Stimulated activated CD8-positive, alpha-beta memory T cell treated with anti-CD3 and anti-CD28 coated beads, Interleukin-7, amount 100 ng/mL, for 24 hours (primary cell): ENCODE measurements around the gene MYH10.

ENCODE experiments used
- DNase-seq: peaks from one replicate; pipeline ENCODE4 v3.0.0-alpha.2; 2020; ENCODE audit warnings: low read depth

MYH10 gene

GRCh38 chr17:8494506-8495111, 135.9 kb downstream of the MYH10 start:
- no peak for DNase-seq

GRCh38 chr17:8494021-8494420, 136.5 kb downstream of the MYH10 start:
- no peak for DNase-seq

GRCh38 chr17:8492121-8492520, 138.4 kb downstream of the MYH10 start:
- no peak for DNase-seq

- DNase-seq = no peak
Observed at GRCh38 chr17:8490256-8491023, 140.1 kb downstream of the MYH10 start.

- no peak for DNase-seq
Observed at GRCh38 chr17:8489841-8490240, 140.7 kb downstream of the MYH10 start.

GRCh38 chr17:8488901-8489300, 141.6 kb downstream of the MYH10 start:
- no peak for DNase-seq

- no peak for DNase-seq
Observed at GRCh38 chr17:8488491-8488890, 142.0 kb downstream of the MYH10 start.

GRCh38 chr17:8487743-8488142, 142.8 kb downstream of the MYH10 start:
- DNase-seq = no peak

- no peak for DNase-seq
Observed at GRCh38 chr17:8487130-8487645, 143.3 kb downstream of the MYH10 start.

- DNase-seq = no peak
Observed at GRCh38 chr17:8485491-8485890, 145.0 kb downstream of the MYH10 start.

GRCh38 chr17:8484465-8484864, 146.1 kb downstream of the MYH10 start:
- DNase-seq = no peak

- DNase-seq = no peak
Observed at GRCh38 chr17:8482546-8482945, 148.0 kb downstream of the MYH10 start.

GRCh38 chr17:8481703-8482102, 148.8 kb downstream of the MYH10 start:
- no peak for DNase-seq

GRCh38 chr17:8481089-8481488, 149.4 kb downstream of the MYH10 start:
- DNase-seq = no peak

- no peak for DNase-seq
Observed at GRCh38 chr17:8480011-8480976, 150.2 kb downstream of the MYH10 start.

GRCh38 chr17:8479431-8479947, 151.0 kb downstream of the MYH10 start:
- DNase-seq = no peak

GRCh38 chr17:8477715-8478441, 152.6 kb downstream of the MYH10 start:
- no peak for DNase-seq

GRCh38 chr17:8477171-8477570, 153.4 kb downstream of the MYH10 start:
- no peak for DNase-seq

GRCh38 chr17:8476741-8477140, 153.8 kb downstream of the MYH10 start:
- DNase-seq = no peak

GRCh38 chr17:8475781-8476180, 154.7 kb downstream of the MYH10 start:
- no peak for DNase-seq

GRCh38 chr17:8475227-8475626, 155.3 kb downstream of the MYH10 start:
- DNase-seq = no peak

- no peak for DNase-seq
Observed at GRCh38 chr17:8474826-8475225, 155.7 kb downstream of the MYH10 start.
